ENCODE data around the gene ZNF212.

The ZNF212 gene

DNA sequence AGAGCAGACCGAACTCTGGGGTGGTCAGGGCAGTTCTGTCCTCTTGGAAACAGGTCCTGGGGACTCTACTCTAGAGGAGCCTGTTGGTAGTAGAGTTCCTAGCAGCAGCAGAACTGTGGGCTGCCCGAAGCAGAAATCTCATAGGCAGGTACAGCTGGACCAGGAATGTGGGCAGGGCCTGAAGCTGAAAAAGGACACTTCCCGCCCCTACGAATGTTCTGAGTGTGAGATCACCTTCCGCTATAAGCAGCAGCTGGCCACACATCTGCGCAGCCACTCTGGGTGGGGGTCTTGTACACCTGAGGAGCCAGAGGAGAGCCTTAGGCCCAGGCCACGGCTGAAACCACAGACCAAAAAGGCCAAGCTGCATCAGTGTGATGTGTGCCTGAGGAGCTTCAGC lies 14.2 kb downstream of the ZNF212 start:
- H3K27ac ChIP-seq (ENCODE audit: low read length), result no peak overlapping the region
- no peaks in the 10 kb centered on the region for H3K9me3 ChIP-seq (ENCODE audit: insufficient read depth, low read length)
- H3K27me3 ChIP-seq (ENCODE audit: low read depth, low read length), result no peaks in the 10 kb centered on the region
- peaks cover 8% of the 10 kb centered on the region for H3K4me1 ChIP-seq (ENCODE audit: low read length)
- H3K79me2 ChIP-seq (ENCODE audit: low read length), result 0 out of 2 replicates have a peak, but pooled peaks cover 3% of the 10 kb centered on the region
- H3K9ac ChIP-seq (ENCODE audit: low read length), result no peak overlapping the region
- TF ChIP-seq EZH2phosphoT487 (IDR thresholded peaks at IDR 0.05; ENCODE audit: low read depth), result no peak
- TF ChIP-seq, protein P1, sequence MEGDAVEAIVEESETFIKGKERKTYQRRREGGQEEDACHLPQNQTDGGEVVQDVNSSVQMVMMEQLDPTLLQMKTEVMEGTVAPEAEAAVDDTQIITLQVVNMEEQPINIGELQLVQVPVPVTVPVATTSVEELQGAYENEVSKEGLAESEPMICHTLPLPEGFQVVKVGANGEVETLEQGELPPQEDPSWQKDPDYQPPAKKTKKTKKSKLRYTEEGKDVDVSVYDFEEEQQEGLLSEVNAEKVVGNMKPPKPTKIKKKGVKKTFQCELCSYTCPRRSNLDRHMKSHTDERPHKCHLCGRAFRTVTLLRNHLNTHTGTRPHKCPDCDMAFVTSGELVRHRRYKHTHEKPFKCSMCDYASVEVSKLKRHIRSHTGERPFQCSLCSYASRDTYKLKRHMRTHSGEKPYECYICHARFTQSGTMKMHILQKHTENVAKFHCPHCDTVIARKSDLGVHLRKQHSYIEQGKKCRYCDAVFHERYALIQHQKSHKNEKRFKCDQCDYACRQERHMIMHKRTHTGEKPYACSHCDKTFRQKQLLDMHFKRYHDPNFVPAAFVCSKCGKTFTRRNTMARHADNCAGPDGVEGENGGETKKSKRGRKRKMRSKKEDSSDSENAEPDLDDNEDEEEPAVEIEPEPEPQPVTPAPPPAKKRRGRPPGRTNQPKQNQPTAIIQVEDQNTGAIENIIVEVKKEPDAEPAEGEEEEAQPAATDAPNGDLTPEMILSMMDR (IDR thresholded peaks at IDR 0.05; ENCODE audit: low read depth, low read length), result no peak
- H3K4me3 ChIP-seq (ENCODE audit: low read length), result no peak overlapping the region
- H3K4me2 ChIP-seq (ENCODE audit: low read length), result no peak overlapping the region
- peaks cover 25% of the 10 kb centered on the region for H3K36me3 ChIP-seq (replicated peaks; ENCODE audit: low read depth, low read length)
- no peak overlapping the region for H2AFZ ChIP-seq (ENCODE audit: low read depth, low read length)
- H4K20me1 ChIP-seq (ENCODE audit: insufficient read depth, low read length), result no peaks in the 10 kb centered on the region

DNA sequence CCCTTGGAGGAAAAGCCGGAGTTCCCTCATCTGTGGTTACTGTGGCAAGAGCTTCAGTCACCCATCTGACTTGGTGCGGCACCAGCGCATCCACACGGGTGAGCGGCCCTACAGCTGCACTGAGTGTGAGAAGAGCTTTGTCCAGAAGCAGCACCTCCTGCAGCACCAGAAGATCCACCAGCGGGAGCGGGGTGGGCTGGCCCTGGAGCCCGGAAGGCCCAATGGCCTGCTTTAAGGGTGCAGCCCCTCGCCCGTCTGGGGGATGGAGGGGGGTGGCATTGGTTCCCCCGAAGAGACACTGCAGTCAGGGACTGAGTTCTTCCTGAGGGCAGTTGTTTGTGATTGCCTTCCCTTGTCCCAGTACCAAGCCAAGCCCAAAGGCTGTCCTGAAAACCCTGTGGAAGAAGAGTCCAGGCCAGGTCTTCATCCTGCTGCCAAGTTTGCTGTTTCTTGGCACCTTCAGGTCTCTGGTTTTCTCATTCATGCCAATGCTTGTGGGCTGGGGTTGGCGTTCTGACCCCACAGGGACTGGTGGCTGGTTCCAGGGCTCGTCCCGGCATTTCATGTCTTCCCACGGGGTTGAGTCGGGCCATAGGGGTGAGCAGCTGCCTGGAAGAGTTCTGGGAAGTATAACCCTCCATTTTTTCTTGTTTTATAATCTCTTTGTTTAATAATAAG lies 14.9 kb downstream of the ZNF212 start:
- TF ChIP-seq EZH2phosphoT487 (IDR thresholded peaks at IDR 0.05; ENCODE audit: low read depth), result no peak
- TF ChIP-seq, protein P1 (IDR thresholded peaks at IDR 0.05; ENCODE audit: low read depth, low read length), result no peak
- Histone ChIP-seq H3K9ac (ENCODE audit: low read length) (no peak overlapping the region), H3K36me3 (replicated peaks; ENCODE audit: low read depth, low read length) (peaks cover 25% of the 10 kb centered on the region)

DNA sequence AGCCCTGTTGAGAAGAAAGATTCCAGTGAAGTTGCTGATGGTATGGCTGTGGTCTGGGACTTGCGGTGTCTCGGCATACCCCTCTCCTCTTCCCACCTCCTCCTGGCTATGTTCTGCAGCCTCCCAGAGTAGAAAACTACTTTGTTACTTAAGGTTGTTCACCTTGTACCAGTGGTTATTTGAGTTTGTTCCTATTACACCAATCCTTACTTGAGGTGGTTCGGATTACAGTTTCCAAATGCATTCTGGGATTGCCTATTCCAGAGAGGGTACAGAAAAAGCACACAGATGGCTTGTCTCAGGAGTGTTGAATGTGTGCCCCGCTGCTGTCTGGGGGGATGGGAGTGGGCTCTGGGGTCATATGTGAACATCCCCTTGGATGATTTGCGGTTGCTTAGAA lies 15.7 kb downstream of the ZNF212 start:
- peaks cover 25% of the 10 kb centered on the region for H3K36me3 ChIP-seq (replicated peaks; ENCODE audit: low read depth, low read length)
- no peak for TF ChIP-seq EZH2phosphoT487 (IDR thresholded peaks at IDR 0.05; ENCODE audit: low read depth)
- TF ChIP-seq, protein P1 (IDR thresholded peaks at IDR 0.05; ENCODE audit: low read depth, low read length), result no peak
- no peak overlapping the region for H3K9ac ChIP-seq (ENCODE audit: low read length)
- H3K9me3 ChIP-seq (ENCODE audit: insufficient read depth, low read length), result no peaks in the 10 kb centered on the region
- H3K4me1 ChIP-seq (ENCODE audit: low read length), result no peaks in the 10 kb centered on the region
- no peak overlapping the region for H3K4me2 ChIP-seq (ENCODE audit: low read length)
- no peaks in the 10 kb centered on the region for H3K27me3 ChIP-seq (ENCODE audit: low read depth, low read length)
- no peaks in the 10 kb centered on the region for H3K79me2 ChIP-seq (ENCODE audit: low read length)
- no peak overlapping the region for H3K27ac ChIP-seq (ENCODE audit: low read length)
- no peak overlapping the region for H2AFZ ChIP-seq (ENCODE audit: low read depth, low read length)
- H4K20me1 ChIP-seq (ENCODE audit: insufficient read depth, low read length), result no peaks in the 10 kb centered on the region
- H3K4me3 ChIP-seq (ENCODE audit: low read length), result no peak overlapping the region

More for the DNA sequence above, 14.9 kb downstream of the ZNF212 start:
- Histone ChIP-seq H3K9me3 (ENCODE audit: insufficient read depth, low read length) (no peaks in the 10 kb centered on the region), H3K27me3 (ENCODE audit: low read depth, low read length) (no peaks in the 10 kb centered on the region), H3K27ac (ENCODE audit: low read length) (no peak overlapping the region), H3K79me2 (ENCODE audit: low read length) (no peaks in the 10 kb centered on the region), H3K4me3 (ENCODE audit: low read length) (no peak overlapping the region), H3K4me2 (ENCODE audit: low read length) (no peak overlapping the region), H4K20me1 (ENCODE audit: insufficient read depth, low read length) (no peaks in the 10 kb centered on the region), H2AFZ (ENCODE audit: low read depth, low read length) (no peak overlapping the region), H3K4me1 (ENCODE audit: low read length) (peaks cover 2% of the 10 kb centered on the region)

DNA sequence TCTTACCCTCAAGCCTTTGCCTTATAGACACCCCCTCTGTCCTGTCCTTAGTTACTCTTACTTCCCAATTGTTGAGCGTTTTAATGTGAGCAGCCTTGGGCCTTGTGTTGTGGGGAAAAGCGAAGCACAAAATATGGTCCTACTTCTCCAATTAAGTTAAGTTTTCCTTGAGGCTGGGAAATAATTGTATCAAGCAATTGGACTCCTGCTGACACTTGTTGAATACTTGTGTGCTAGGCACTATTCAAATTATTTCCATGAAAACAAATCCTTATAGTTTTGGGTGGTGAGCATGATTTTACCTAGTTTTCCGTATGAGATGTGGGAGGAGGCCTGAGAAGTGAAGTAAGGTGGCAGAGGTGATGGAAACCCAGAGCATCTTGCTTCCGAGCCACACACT lies 17.1 kb downstream of the ZNF212 start:
- TF ChIP-seq, protein P1 (IDR thresholded peaks at IDR 0.05; ENCODE audit: low read depth, low read length), result no peak
- TF ChIP-seq EZH2phosphoT487 (IDR thresholded peaks at IDR 0.05; ENCODE audit: low read depth), result no peak
- Histone ChIP-seq H3K4me1 (ENCODE audit: low read length) (peaks cover 5% of the 10 kb centered on the region), H3K4me2 (ENCODE audit: low read length) (no peak overlapping the region), H3K79me2 (ENCODE audit: low read length) (no peaks in the 10 kb centered on the region), H3K36me3 (replicated peaks; ENCODE audit: low read depth, low read length) (peaks cover 21% of the 10 kb centered on the region), H3K9ac (ENCODE audit: low read length) (no peak overlapping the region), H2AFZ (ENCODE audit: low read depth, low read length) (no peak overlapping the region), H3K4me3 (ENCODE audit: low read length) (no peak overlapping the region), H3K27ac (ENCODE audit: low read length) (no peak overlapping the region), H4K20me1 (ENCODE audit: insufficient read depth, low read length) (no peaks in the 10 kb centered on the region), H3K27me3 (ENCODE audit: low read depth, low read length) (no peaks in the 10 kb centered on the region), H3K9me3 (ENCODE audit: insufficient read depth, low read length) (no peaks in the 10 kb centered on the region)
